Activated T-cell treated with anti-CD3 and anti-CD28 coated beads, Interleukin-2, amount 50 U/mL, for 48 hours (primary cell): ENCODE measurements around the gene ANKRD28.

Source experiments
- DNase-seq, 2 experiments: peaks; one replicate each; pipeline ENCODE4 v3.0.0-alpha.2; 2020

ANKRD28 gene

GRCh38 chr3:15714448-15714847 lies 83.3 kb downstream of the ANKRD28 start:
- no peak for DNase-seq

- no peak for DNase-seq
Measured at GRCh38 chr3:15713364-15713763, 84.4 kb downstream of the ANKRD28 start.

- no peak for DNase-seq
Measured at GRCh38 chr3:15711281-15711680, 86.5 kb downstream of the ANKRD28 start.

- DNase-seq, result no peak
Measured at GRCh38 chr3:15708882-15709677, 88.7 kb downstream of the ANKRD28 start.

- DNase-seq, result no peak
Measured at GRCh38 chr3:15707779-15708178, 90.0 kb downstream of the ANKRD28 start.

- DNase-seq, result no peak
Measured at GRCh38 chr3:15703346-15703745, 94.4 kb downstream of the ANKRD28 start.

GRCh38 chr3:15694628-15695027 lies 103.2 kb downstream of the ANKRD28 start:
- DNase-seq, result no peak

GRCh38 chr3:15693355-15693754 lies 104.4 kb downstream of the ANKRD28 start:
- no peak for DNase-seq

- DNase-seq, result no peak
Measured at GRCh38 chr3:15690748-15691147, 107.0 kb downstream of the ANKRD28 start.

- no peak for DNase-seq
Measured at GRCh38 chr3:15690230-15690629, 107.5 kb downstream of the ANKRD28 start.

- DNase-seq, result no peak
Measured at GRCh38 chr3:15685927-15686326, 111.9 kb downstream of the ANKRD28 start.

- DNase-seq, result no peak
Measured at GRCh38 chr3:15683253-15683652, 114.5 kb downstream of the ANKRD28 start.

- DNase-seq, result no peak
Measured at GRCh38 chr3:15682561-15683185, 115.1 kb downstream of the ANKRD28 start.

- no peak for DNase-seq
Measured at GRCh38 chr3:15681668-15682067, 116.1 kb downstream of the ANKRD28 start.

- DNase-seq, result no peak
Measured at GRCh38 chr3:15679306-15679705, 118.5 kb downstream of the ANKRD28 start.

- DNase-seq, result no peak
Measured at GRCh38 chr3:15676259-15676658, 121.5 kb downstream of the ANKRD28 start.

- no peak for DNase-seq
Measured at GRCh38 chr3:15673536-15673935, 124.2 kb downstream of the ANKRD28 start.

GRCh38 chr3:15667484-15667883 lies 130.3 kb downstream of the ANKRD28 start:
- DNase-seq, result no peak

- DNase-seq, result no peak
Measured at GRCh38 chr3:15666277-15666676, 131.5 kb downstream of the ANKRD28 start.

GRCh38 chr3:15665510-15666150 lies 132.1 kb downstream of the ANKRD28 start:
- DNase-seq, result no peak

- DNase-seq, result no peak
Measured at GRCh38 chr3:15664144-15664543, 133.6 kb downstream of the ANKRD28 start.

- DNase-seq, result no peak
Measured at GRCh38 chr3:15660055-15660935, 137.5 kb downstream of the ANKRD28 start.
